ENCODE results near the gene ARRB2.
"Not testable (repeated sequence)": the region's sequence is repeated elsewhere in the genome, so short reads cannot be mapped to it uniquely, and the experiment has no call there.

Gene ARRB2

GRCh38 chr17:4711661-4712181 lies 1.3 kb downstream of the ARRB2 start:
- DNase-seq (ENCODE audit: low read depth in 2 of 2), result no peak
- TF ChIP-seq, protein P1, sequence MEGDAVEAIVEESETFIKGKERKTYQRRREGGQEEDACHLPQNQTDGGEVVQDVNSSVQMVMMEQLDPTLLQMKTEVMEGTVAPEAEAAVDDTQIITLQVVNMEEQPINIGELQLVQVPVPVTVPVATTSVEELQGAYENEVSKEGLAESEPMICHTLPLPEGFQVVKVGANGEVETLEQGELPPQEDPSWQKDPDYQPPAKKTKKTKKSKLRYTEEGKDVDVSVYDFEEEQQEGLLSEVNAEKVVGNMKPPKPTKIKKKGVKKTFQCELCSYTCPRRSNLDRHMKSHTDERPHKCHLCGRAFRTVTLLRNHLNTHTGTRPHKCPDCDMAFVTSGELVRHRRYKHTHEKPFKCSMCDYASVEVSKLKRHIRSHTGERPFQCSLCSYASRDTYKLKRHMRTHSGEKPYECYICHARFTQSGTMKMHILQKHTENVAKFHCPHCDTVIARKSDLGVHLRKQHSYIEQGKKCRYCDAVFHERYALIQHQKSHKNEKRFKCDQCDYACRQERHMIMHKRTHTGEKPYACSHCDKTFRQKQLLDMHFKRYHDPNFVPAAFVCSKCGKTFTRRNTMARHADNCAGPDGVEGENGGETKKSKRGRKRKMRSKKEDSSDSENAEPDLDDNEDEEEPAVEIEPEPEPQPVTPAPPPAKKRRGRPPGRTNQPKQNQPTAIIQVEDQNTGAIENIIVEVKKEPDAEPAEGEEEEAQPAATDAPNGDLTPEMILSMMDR (IDR thresholded peaks at IDR 0.05; ENCODE audit: low read depth, low read length), result no peak
- no peak overlapping the region for H3K4me3 ChIP-seq (replicated peaks in 1 of 2; ENCODE audit: low read depth in 2 of 2, low read length in 2 of 2)

- TF ChIP-seq, protein P1 (IDR thresholded peaks at IDR 0.05; ENCODE audit: low read depth, low read length), result no peak
- no peak for DNase-seq (ENCODE audit: low read depth in 2 of 2)
- no peak overlapping the region for H3K4me3 ChIP-seq (replicated peaks in 1 of 2; ENCODE audit: low read depth in 2 of 2, low read length in 2 of 2)
Measured at GRCh38 chr17:4712526-4712925, 2.1 kb downstream of the ARRB2 start.

GRCh38 chr17:4714340-4715062 lies 4.1 kb downstream of the ARRB2 start:
- H3K4me3 ChIP-seq (replicated peaks in 1 of 2; ENCODE audit: low read depth in 2 of 2, low read length in 2 of 2); DNase-seq (ENCODE audit: low read depth in 2 of 2): not testable (repeated sequence)

DNA sequence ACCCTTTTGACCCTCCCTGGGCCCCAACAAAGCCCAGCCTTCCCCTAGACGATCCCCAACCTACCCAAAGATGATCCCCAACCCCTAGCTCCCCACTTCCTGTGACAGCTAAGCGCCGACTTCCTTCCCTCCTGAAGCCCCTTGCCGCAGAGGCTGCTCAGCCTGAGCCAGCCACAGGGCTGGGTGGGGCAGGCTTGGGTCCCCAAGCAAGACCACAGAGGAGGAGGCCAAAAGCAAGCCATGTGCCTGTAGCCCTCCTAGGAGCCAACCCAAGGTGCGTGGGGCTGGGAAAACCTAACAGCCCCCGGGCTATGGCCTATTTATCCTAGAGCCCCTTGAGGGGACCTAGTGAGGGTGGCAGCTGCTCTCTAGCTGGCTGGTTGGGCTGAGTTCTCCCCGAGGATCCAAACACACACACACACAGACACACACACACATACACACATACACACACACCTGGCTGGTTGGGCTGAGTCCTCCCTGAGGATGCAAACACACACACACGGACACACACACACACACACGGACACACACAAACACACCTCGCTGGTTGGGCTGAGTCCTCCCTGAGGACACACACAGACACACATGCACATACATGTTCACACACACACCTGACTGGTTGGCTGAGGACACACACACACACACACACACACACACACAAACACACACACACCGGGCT lies 4.8 kb downstream of the ARRB2 start:
- H3K4me3 ChIP-seq (replicated peaks in 1 of 2; ENCODE audit: low read depth in 2 of 2, low read length in 2 of 2), result no peak overlapping the region
- TF ChIP-seq, protein P1 (IDR thresholded peaks at IDR 0.05; ENCODE audit: low read depth, low read length), result no peak
- no peak for DNase-seq (ENCODE audit: low read depth in 2 of 2)

GRCh38 chr17:4716081-4716480 lies 5.6 kb downstream of the ARRB2 start:
- TF ChIP-seq, protein P1 (IDR thresholded peaks at IDR 0.05; ENCODE audit: low read depth, low read length), result no peak
- DNase-seq (ENCODE audit: low read depth in 2 of 2), result no peak
- H3K4me3 ChIP-seq (replicated peaks in 1 of 2; ENCODE audit: low read depth in 2 of 2, low read length in 2 of 2), result no peak overlapping the region

- TF ChIP-seq, protein P1 (IDR thresholded peaks at IDR 0.05; ENCODE audit: low read depth, low read length), result no peak
- no peak for DNase-seq (ENCODE audit: low read depth in 2 of 2)
- no peak overlapping the region for H3K4me3 ChIP-seq (replicated peaks in 1 of 2; ENCODE audit: low read depth in 2 of 2, low read length in 2 of 2)
Measured at GRCh38 chr17:4717791-4718190, 7.4 kb downstream of the ARRB2 start.

DNA sequence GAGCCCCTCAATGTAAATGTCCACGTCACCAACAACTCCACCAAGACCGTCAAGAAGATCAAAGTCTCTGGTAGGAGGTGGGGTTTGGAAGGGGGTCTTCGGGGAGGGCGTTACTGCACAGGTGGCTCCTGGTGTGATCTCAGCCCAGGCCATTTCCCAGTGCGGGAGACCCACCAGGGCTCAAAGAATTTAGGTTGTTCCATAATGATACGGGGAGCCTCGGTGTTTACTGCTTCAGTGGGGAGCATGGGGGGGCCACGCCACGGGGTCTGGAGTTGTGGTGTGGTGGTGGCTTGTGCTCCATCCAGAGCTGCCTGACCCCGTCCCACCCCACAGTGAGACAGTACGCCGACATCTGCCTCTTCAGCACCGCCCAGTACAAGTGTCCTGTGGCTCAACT lies 7.8 kb downstream of the ARRB2 start:
- DNase-seq (ENCODE audit: low read depth in 2 of 2), result no peak
- H3K4me3 ChIP-seq (replicated peaks in 1 of 2; ENCODE audit: low read depth in 2 of 2, low read length in 2 of 2), result no peak overlapping the region

More for the DNA sequence above, 7.8 kb downstream of the ARRB2 start:
- TF ChIP-seq, protein P1 (IDR thresholded peaks at IDR 0.05; ENCODE audit: low read depth, low read length), result no peak
